Fibroblast of lung (primary cell): ENCODE results near the gene DRAXIN.

Experiments used
- CTCF ChIP-seq, 2 donors: IDR thresholded peaks in 1 of 2; conservative IDR thresholded peaks in 1 of 2; 1 replicate in 1 of 2; 2 replicates in 1 of 2; pipeline ENCODE4 v1.5.1; 2011 to 2012; ENCODE audit warnings: low read length in 2 of 2, control low read depth in 1 of 2, inconsistent platforms in 1 of 2, low read depth in 1 of 2, mild to moderate bottlenecking in 1 of 2
- EZH2 ChIP-seq: IDR thresholded peaks from 2 replicates; pipeline ENCODE4 v1.5.1; 2012; ENCODE audit warnings: low read length, control low read depth, mild to moderate bottlenecking; ENCODE audit errors: missing control alignments

GRCh38 chr1:11720525-11720924, 29.0 kb downstream of the DRAXIN start:
- TF ChIP-seq CTCF (conservative IDR thresholded peaks at IDR 0.05 in 1 of 2, IDR thresholded peaks at IDR 0.05 in 1 of 2; ENCODE audit: low read depth in 1 of 2, low read length in 2 of 2) (no peak), EZH2 (no peak)
